ENCODE data around the gene MAFG.

GRCh38 chr17:81891303-81891552, 36.3 kb downstream of the MAFG start:
- TF ChIP-seq CTCF (IDR thresholded peaks at IDR 0.05) (no peak), POLR2A (IDR thresholded peaks at IDR 0.05) (no peak), POLR2AphosphoS5 (IDR thresholded peaks at IDR 0.05) (no peak), EP300 (IDR thresholded peaks at IDR 0.05) (no peak)

Measured in suprapubic skin (tissue), 4 donors.